ENCODE results near the gene DMXL2.
"Not testable (repeated sequence)": the region's sequence is repeated elsewhere in the genome, so short reads cannot be mapped to it uniquely, and the experiment has no call there.

Gene DMXL2

GRCh38 chr15:51444112-51444511 lies 178.5 kb downstream of the DMXL2 start:
- H3K4me3 ChIP-seq (ENCODE audit: low read length): no peak overlapping the region
- H3K27ac ChIP-seq (ENCODE audit: low read depth, low read length): no peak overlapping the region
- H3K9me3 ChIP-seq (ENCODE audit: insufficient read depth, low read depth, low read length): no peaks in the 10 kb centered on the region
- H3K4me1 ChIP-seq (ENCODE audit: insufficient read depth, low read length): no peaks in the 10 kb centered on the region
- H3K9ac ChIP-seq (ENCODE audit: low read depth, low read length): no peak overlapping the region
- WGBS: no CpG with 5 or more reads among the region's 1 CpG
- no peaks in the 10 kb centered on the region for H3K27me3 ChIP-seq (ENCODE audit: insufficient read depth, low read length)
- peaks cover 6% of the 10 kb centered on the region; the same call in 1 of the 2 replicates for H3K36me3 ChIP-seq (ENCODE audit: insufficient read depth, low read length)

- WGBS: 96% methylated on average over 4 of the region's 4 CpGs
These were observed 179.2 kb downstream of the DMXL2 start for GRCh38 chr15:51443282-51443914.

GRCh38 chr15:51438526-51438925 lies 184.0 kb downstream of the DMXL2 start:
- H3K36me3 ChIP-seq (ENCODE audit: insufficient read depth, low read length): no peaks in the 10 kb centered on the region
- H3K4me1 ChIP-seq (ENCODE audit: insufficient read depth, low read length): no peaks in the 10 kb centered on the region
- no peaks in the 10 kb centered on the region for H3K9me3 ChIP-seq (ENCODE audit: insufficient read depth, low read depth, low read length)
- H3K27me3 ChIP-seq (ENCODE audit: insufficient read depth, low read length): no peaks in the 10 kb centered on the region
- 75% methylated on average over 1 of the region's 2 CpGs for WGBS
- H3K9ac ChIP-seq (ENCODE audit: low read depth, low read length): no peak overlapping the region
- no peak overlapping the region for H3K4me3 ChIP-seq (ENCODE audit: low read length)
- H3K27ac ChIP-seq (ENCODE audit: low read depth, low read length): no peak overlapping the region

More at GRCh38 chr15:51443282-51443914, 179.2 kb downstream of the DMXL2 start:
- Histone ChIP-seq H3K27me3 (ENCODE audit: insufficient read depth, low read length) (no peaks in the 10 kb centered on the region), H3K9ac (ENCODE audit: low read depth, low read length) (no peak overlapping the region), H3K9me3 (ENCODE audit: insufficient read depth, low read depth, low read length) (no peaks in the 10 kb centered on the region), H3K27ac (ENCODE audit: low read depth, low read length) (no peak overlapping the region), H3K4me1 (ENCODE audit: insufficient read depth, low read length) (no peaks in the 10 kb centered on the region), H3K36me3 (ENCODE audit: insufficient read depth, low read length) (no peaks in the 10 kb centered on the region), H3K4me3 (ENCODE audit: low read length) (no peak overlapping the region)

- no peaks in the 10 kb centered on the region for H3K27me3 ChIP-seq (ENCODE audit: insufficient read depth, low read length)
- WGBS: no CpG with 5 or more reads among the region's 1 CpG
- no peak overlapping the region for H3K27ac ChIP-seq (ENCODE audit: low read depth, low read length)
- peaks cover 12% of the 10 kb centered on the region for H3K9me3 ChIP-seq (ENCODE audit: insufficient read depth, low read depth, low read length)
- H3K4me3 ChIP-seq (ENCODE audit: low read length): no peak overlapping the region
- H3K9ac ChIP-seq (ENCODE audit: low read depth, low read length): no peak overlapping the region
- no peaks in the 10 kb centered on the region for H3K36me3 ChIP-seq (ENCODE audit: insufficient read depth, low read length)
- peaks cover 9% of the 10 kb centered on the region; the same call in 1 of the 2 replicates for H3K4me1 ChIP-seq (ENCODE audit: insufficient read depth, low read length)
These were observed 197.0 kb downstream of the DMXL2 start for GRCh38 chr15:51425517-51426040.

- 92% methylated on average over 1 of the region's 1 CpG for WGBS
- Histone ChIP-seq H3K4me3 (ENCODE audit: low read length) (no peak overlapping the region), H3K27me3 (ENCODE audit: insufficient read depth, low read length) (no peaks in the 10 kb centered on the region)
These were observed 197.8 kb downstream of the DMXL2 start for GRCh38 chr15:51424780-51425179.

GRCh38 chr15:51423040-51423439 lies 199.5 kb downstream of the DMXL2 start:
- WGBS: 98% methylated on average over 4 of the region's 16 CpGs
- H3K4me3 ChIP-seq (ENCODE audit: low read length); H3K27ac ChIP-seq (ENCODE audit: low read depth, low read length); H3K27me3 ChIP-seq (ENCODE audit: insufficient read depth, low read length); H3K9ac ChIP-seq (ENCODE audit: low read depth, low read length); H3K4me1 ChIP-seq (ENCODE audit: insufficient read depth, low read length); H3K36me3 ChIP-seq (ENCODE audit: insufficient read depth, low read length): not testable (repeated sequence)
- peaks cover 12% of the 10 kb centered on the region for H3K9me3 ChIP-seq (ENCODE audit: insufficient read depth, low read depth, low read length)

More at GRCh38 chr15:51424780-51425179, 197.8 kb downstream of the DMXL2 start:
- H3K36me3 ChIP-seq (ENCODE audit: insufficient read depth, low read length): no peaks in the 10 kb centered on the region
- H3K9ac ChIP-seq (ENCODE audit: low read depth, low read length): no peak overlapping the region
- H3K4me1 ChIP-seq (ENCODE audit: insufficient read depth, low read length): peaks cover 9% of the 10 kb centered on the region; the same call in 1 of the 2 replicates
- H3K27ac ChIP-seq (ENCODE audit: low read depth, low read length): no peak overlapping the region
- H3K9me3 ChIP-seq (ENCODE audit: insufficient read depth, low read depth, low read length): peaks cover 12% of the 10 kb centered on the region

GRCh38 chr15:51416129-51416528 lies 206.4 kb downstream of the DMXL2 start:
- WGBS: 27% methylated on average over 4 of the region's 4 CpGs

GRCh38 chr15:51414256-51414860 lies 208.2 kb downstream of the DMXL2 start:
- Histone ChIP-seq H3K4me1 (ENCODE audit: insufficient read depth, low read length) (peaks cover 14% of the 10 kb centered on the region; the same call in 1 of the 2 replicates), H3K36me3 (ENCODE audit: insufficient read depth, low read length) (no peaks in the 10 kb centered on the region), H3K9me3 (ENCODE audit: insufficient read depth, low read depth, low read length) (no peaks in the 10 kb centered on the region), H3K27me3 (ENCODE audit: insufficient read depth, low read length) (no peaks in the 10 kb centered on the region), H3K27ac (ENCODE audit: low read depth, low read length) (no peak overlapping the region), H3K4me3 (ENCODE audit: low read length) (no peak overlapping the region), H3K9ac (ENCODE audit: low read depth, low read length) (no peak overlapping the region)
- 92% methylated on average over 4 of the region's 4 CpGs for WGBS

More at GRCh38 chr15:51416129-51416528, 206.4 kb downstream of the DMXL2 start:
- H3K4me3 ChIP-seq (ENCODE audit: low read length): no peak overlapping the region
- H3K36me3 ChIP-seq (ENCODE audit: insufficient read depth, low read length): no peaks in the 10 kb centered on the region
- no peaks in the 10 kb centered on the region for H3K27me3 ChIP-seq (ENCODE audit: insufficient read depth, low read length)
- H3K9me3 ChIP-seq (ENCODE audit: insufficient read depth, low read depth, low read length): no peaks in the 10 kb centered on the region
- no peak overlapping the region for H3K9ac ChIP-seq (ENCODE audit: low read depth, low read length)
- no peak overlapping the region for H3K27ac ChIP-seq (ENCODE audit: low read depth, low read length)
- H3K4me1 ChIP-seq (ENCODE audit: insufficient read depth, low read length): peaks cover 14% of the 10 kb centered on the region; the same call in 1 of the 2 replicates

- H3K4me1 ChIP-seq (ENCODE audit: insufficient read depth, low read length): peaks cover 10% of the 10 kb centered on the region; the same call in 1 of the 2 replicates
- 87% methylated on average over 11 of the region's 11 CpGs for WGBS
- no peaks in the 10 kb centered on the region for H3K36me3 ChIP-seq (ENCODE audit: insufficient read depth, low read length)
- H3K9ac ChIP-seq (ENCODE audit: low read depth, low read length): no peak overlapping the region
- no peak overlapping the region for H3K4me3 ChIP-seq (ENCODE audit: low read length)
- no peaks in the 10 kb centered on the region for H3K9me3 ChIP-seq (ENCODE audit: insufficient read depth, low read depth, low read length)
- no peak overlapping the region for H3K27ac ChIP-seq (ENCODE audit: low read depth, low read length)
- H3K27me3 ChIP-seq (ENCODE audit: insufficient read depth, low read length): no peaks in the 10 kb centered on the region
These were observed 216.7 kb downstream of the DMXL2 start for GRCh38 chr15:51405693-51406523.

- H3K27ac ChIP-seq (ENCODE audit: low read depth, low read length): no peak overlapping the region
- no peak overlapping the region for H3K9ac ChIP-seq (ENCODE audit: low read depth, low read length)
- no peaks in the 10 kb centered on the region for H3K9me3 ChIP-seq (ENCODE audit: insufficient read depth, low read depth, low read length)
- WGBS: 93% methylated on average over 9 of the region's 9 CpGs
- peaks cover 10% of the 10 kb centered on the region; the same call in 1 of the 2 replicates for H3K4me1 ChIP-seq (ENCODE audit: insufficient read depth, low read length)
- no peaks in the 10 kb centered on the region for H3K27me3 ChIP-seq (ENCODE audit: insufficient read depth, low read length)
- no peak overlapping the region for H3K4me3 ChIP-seq (ENCODE audit: low read length)
- H3K36me3 ChIP-seq (ENCODE audit: insufficient read depth, low read length): no peaks in the 10 kb centered on the region
These were observed 218.4 kb downstream of the DMXL2 start for GRCh38 chr15:51403946-51404695.

Data from HUES64 (cell line).